Breast epithelium (tissue), 3 donors: ENCODE measurements around the gene UBL7.

ENCODE experiments used
- CTCF ChIP-seq, 3 donors: fragments of 450-650 bp; IDR thresholded peaks; one replicate each; pipeline ENCODE4 v1.5.1; 2016 to 2017; ENCODE audit warnings: antibody characterized with exemption in 3 of 3, mild to moderate bottlenecking in 3 of 3, moderate library complexity in 3 of 3
- POLR2A ChIP-seq: fragments of 450-650 bp; IDR thresholded peaks from one replicate; pipeline ENCODE4 v1.6.1; 2016; ENCODE audit warnings: antibody characterized with exemption, mild to moderate bottlenecking, moderate library complexity

GRCh38 chr15:74443100-74443909, 17.7 kb downstream of the UBL7 start:
- TF ChIP-seq POLR2A, result no peak
- no peak for TF ChIP-seq CTCF (IDR thresholded peaks at IDR 0.05)
